PC-9 (cell line): Measurements from ENCODE around the gene MIER2.
"Not testable (repeated sequence)": the region's sequence is repeated elsewhere in the genome, so short reads cannot be mapped to it uniquely, and the experiment has no call there.

Experiments
- CTCF ChIP-seq: fragments of 200-600 bp; sonication (generic); conservative IDR thresholded peaks from 2 replicates; pipeline ENCODE4 v1.6.1; 2017; ENCODE audit warnings: mixed run types, antibody characterized with exemption, mild to moderate bottlenecking, moderate library complexity
- EZH2 ChIP-seq: fragments of 200-600 bp; sonication (generic); IDR thresholded peaks from 2 replicates; pipeline ENCODE4 v1.8.0; 2017; ENCODE audit warnings: antibody characterized with exemption, low read depth

DNA sequence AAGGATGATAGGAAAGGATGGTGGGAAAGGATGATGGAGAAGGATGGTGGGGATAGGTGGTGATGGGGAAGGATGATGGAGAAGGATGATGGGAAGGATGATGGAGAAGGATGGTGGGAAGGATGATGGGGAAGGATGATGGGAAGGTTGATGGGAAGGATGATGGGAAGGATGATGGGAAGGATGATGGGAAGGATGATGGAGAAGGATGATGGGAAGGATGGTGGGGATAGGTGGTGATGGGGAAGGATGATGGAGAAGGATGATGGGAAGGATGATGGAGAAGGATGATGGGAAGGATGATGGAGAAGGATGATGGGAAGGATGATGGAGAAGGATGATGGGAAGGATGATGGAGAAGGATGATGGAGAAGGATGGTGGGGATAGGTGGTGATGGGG, 49.0 kb upstream of the MIER2 start:
- TF ChIP-seq CTCF, EZH2: not testable (repeated sequence)
